Measurements from ENCODE around the gene PLCH1.

The PLCH1 gene

DNA sequence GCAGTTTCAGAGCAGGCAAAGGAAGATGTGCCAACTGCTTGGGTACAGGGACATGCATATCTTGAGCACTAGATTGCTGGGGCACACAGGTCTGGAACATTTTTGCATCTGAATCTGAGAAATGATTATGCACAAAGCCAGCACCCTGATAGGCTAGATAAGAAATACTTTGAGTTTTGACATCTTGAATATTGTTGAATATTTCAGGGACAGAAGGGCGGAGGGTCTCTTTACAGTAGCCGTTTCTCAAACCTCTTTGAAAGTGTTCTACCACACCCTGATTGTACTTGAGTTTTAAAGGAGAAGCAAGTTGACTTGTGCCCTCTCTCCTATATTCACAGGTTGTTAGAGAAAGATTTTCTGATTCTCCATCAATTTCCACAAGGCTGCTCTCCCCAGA, 263.3 kb downstream of the PLCH1 start:
- no peak for DNase-seq (ENCODE audit: low spot score)

GRCh38 chr3:155481089-155481488, 263.8 kb downstream of the PLCH1 start:
- no peak for DNase-seq (ENCODE audit: low spot score)

- no peak for DNase-seq (ENCODE audit: low spot score)
Observed at GRCh38 chr3:155465664-155466063, 279.2 kb downstream of the PLCH1 start.

GRCh38 chr3:155462672-155463071, 282.2 kb downstream of the PLCH1 start:
- DNase-seq (ENCODE audit: low spot score): no peak

DNA sequence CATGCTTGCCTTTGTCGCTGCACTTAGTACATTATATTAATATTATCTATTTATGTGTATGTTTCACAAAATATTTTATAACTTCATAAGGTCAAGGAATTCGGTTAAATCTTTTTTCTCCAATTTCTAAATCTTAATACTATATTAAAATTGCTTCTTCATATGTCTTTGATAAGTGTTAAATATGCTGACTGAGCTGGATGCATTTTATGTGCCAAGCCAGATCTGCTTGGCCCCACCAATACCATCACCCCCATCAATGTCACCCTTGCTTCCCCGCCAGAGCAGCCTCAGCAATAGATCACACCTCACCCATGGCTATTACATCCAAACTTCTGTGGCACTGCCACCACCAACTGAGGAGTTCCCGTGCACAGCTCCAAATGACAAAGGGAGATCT, 287.3 kb downstream of the PLCH1 start:
- no peak for DNase-seq (ENCODE audit: low spot score)

DNA sequence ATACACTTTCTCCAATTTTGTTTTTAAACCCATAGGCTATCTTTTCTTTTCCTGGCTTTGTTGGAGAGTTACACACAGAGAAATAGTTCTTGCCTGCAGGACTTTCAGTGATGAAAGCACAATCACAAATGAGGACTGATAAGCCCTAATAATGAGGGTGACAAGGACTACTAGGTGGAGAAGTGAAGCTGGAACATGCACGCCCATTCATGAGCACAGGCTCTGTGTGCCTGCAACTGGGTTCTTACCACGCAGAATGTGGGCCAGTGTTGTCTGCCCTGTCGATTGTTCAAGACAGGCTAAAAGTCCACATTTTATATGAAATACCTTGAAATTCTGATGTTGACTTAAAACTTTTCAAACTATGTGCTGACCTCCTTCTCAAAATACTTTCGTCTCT, 289.1 kb downstream of the PLCH1 start:
- DNase-seq (ENCODE audit: low spot score): no peak

DNA sequence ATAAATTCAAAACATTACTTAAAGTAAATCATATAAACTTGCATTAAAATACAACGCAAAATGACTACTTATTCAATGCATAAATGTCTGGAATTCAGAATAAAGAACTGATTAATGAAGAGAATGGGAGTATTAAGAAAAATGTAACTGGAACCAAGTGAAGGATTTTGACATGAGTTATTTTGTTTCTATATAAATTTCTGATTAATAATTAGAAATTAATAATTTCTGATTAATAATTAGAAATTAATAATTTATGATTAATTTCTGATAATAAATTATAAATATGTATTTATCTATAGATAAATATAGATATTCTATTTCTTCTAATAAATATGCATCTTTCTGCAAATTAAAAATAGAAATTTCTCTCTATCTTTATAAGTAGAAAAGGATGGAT, 291.4 kb downstream of the PLCH1 start:
- no peak for DNase-seq (ENCODE audit: low spot score)

DNA sequence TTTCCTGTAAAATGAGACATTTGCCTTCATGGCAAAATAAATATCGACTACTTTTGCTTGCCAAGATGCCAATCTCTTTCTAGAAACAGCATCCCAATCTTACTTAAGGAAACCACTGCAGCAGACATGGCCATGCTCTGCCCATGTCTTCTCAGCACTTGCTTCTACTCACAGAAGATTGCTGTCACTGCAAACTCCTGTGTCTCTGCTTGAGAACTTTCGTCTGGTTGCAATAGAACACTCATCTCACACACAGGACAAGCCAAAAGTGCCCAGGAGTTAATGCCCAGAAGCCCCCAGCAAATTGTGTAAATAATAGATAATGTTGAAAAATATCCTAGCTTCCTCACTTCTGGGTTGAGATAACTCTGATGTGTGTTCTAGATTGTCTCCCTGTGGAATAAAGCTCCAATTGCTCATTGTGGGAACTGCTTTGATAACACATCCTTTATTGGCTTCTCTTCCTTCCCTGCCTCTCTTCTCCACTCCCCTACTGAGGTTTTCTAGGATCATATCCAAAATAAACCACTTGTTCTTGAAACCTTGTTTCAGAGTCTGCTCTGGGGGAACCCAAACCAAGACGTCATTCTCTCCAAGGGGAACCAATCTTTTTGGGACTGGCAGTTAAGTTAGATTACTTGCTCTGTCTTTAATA, 295.1 kb downstream of the PLCH1 start:
- DNase-seq (ENCODE audit: low spot score): no peak

DNA sequence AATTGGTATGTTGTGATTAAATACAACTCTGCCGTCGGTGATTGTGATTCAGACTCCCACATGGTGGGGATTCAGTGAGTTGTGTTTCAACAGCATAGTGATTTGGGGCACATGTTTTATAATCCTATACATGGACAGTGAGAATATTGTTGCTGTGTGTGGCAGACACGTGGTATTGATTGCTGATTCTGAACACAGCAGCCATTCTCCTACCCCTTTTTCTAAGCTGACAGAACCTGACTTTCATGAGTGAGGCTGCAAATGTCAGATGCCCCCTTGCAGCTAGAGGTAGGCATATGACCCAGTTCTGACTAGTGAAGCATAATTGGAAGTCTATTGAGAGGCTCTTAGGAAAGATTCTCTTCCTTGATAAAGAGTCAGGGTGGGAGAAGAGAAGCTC, 296.3 kb downstream of the PLCH1 start:
- no peak for DNase-seq (ENCODE audit: low spot score)

DNA sequence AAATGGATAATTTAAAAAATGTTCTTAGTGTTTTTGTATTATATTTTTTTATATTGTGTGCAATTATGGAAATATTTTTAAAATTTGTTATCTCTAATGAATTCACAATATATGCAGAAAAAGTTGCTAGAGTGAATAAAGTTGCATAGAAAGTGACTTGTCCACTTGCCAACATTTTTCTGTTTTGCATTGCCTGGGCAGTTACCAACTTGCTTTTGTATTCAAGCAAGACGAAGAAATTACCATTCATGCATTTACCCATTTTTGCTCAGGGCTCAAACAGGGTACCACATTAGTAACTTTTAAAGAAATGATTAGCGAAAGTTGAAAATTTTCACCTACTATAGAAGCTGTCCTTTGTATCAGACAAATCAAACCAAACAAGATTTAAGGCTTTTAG, 298.5 kb downstream of the PLCH1 start:
- DNase-seq (ENCODE audit: low spot score): no peak

DNA sequence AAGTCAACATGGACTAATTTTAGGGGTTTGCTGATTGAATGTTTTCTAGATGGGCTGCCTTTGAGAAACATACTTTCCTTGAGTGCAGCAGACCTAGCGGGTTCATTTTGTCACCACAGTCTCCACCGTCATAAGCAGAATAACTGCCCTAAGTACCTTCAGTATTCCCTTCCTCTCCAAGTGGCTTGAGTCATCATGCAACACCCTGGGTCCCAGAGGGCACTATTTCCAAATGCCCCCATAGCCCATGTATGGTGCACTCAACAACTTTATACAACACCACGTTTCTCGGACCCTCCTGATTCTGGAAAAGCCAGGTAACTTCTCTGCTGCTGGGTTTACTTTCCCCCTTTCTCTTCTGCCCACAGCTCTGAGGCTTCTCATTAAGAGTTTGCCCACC, 300.1 kb downstream of the PLCH1 start:
- DNase-seq (ENCODE audit: low spot score): no peak

- DNase-seq (ENCODE audit: low spot score): no peak
Observed at GRCh38 chr3:155443815-155444214, 301.1 kb downstream of the PLCH1 start.

- DNase-seq (ENCODE audit: low spot score): no peak
Observed at GRCh38 chr3:155442072-155442471, 302.8 kb downstream of the PLCH1 start.

- DNase-seq (ENCODE audit: low spot score): no peak
Observed at GRCh38 chr3:155441506-155441905, 303.4 kb downstream of the PLCH1 start.

- DNase-seq (ENCODE audit: low spot score): no peak
Observed at GRCh38 chr3:155441026-155441425, 303.8 kb downstream of the PLCH1 start.

DNA sequence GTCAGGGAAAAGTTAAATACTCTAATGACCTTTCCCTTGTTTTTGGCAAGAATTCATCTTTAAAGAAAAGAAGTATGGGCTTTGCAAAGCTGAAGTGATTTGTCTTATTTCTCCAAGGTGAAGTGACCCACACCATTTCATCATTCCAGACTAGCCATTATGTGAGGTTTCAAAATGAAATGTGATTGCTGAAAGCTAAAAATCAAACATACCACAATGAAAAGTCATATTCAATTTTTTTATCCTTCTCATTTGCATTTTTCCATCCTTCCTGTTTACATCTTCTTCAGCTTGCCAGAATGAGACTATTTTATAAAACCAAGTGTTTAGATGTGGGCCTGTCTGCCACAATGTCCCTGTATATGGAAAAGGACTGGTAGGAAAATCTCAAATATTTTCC, 309.1 kb downstream of the PLCH1 start:
- DNase-seq (ENCODE audit: low spot score): no peak

- no peak for DNase-seq (ENCODE audit: low spot score)
Observed at GRCh38 chr3:155431856-155432570, 312.9 kb downstream of the PLCH1 start.

DNA sequence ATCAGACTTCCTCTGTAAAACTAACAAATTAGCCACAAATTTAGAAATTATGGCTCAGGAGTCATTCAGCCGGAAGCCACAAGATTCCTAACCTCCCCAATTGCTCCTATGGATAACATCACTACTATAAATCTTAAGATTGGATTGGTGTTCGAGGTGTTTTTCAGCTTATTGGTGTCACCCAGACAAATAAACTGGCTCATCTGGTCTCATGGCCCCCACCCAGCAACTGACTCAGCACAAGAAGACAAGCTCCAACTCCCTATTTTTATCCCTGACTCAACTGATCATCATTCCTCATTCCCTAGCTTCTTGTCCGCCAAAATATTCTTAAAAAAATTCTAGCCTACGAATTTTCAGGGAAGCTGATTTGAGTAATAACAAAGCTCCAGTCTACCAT, 316.3 kb downstream of the PLCH1 start:
- no peak for DNase-seq (ENCODE audit: low spot score)

GRCh38 chr3:155426524-155427230, 318.2 kb downstream of the PLCH1 start:
- no peak for DNase-seq (ENCODE audit: low spot score)

DNA sequence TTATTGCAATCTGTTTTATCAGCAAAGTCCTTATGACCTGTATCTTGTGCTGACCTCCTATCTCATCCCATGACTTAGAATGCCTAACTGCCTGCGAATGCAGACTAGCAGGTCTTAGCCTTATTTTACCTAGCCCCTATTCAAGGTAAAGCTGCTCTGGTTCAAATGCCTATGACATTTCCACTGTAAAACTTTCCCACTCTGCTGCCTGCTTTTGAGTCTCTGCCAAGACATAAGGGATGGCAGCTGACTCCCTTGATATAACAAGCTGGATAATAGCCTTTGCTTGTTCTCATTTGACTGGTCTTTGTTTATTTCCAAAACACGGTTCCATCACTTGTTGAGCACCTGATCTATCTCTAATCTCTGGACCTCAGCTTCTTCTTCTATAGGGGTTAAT, 319.5 kb downstream of the PLCH1 start:
- DNase-seq (ENCODE audit: low spot score): no peak

DNA sequence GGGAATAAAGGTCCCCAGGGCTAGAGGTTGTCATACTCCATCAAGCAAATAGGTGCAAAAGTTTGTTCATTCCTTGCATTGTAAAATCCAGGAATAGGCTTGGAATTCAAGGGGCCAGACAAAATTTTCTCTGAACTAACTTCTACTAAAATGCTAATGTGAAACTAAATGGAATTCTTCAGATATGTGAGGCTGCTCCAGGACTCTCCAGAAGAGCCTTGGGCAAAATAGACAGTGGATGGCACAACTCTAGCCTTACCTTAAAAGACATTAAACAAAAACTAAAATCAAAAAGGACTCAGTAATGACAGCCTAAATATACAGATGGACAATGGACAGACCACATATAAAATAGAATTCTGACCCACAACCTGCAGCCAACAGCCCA, 320.6 kb downstream of the PLCH1 start:
- no peak for DNase-seq (ENCODE audit: low spot score)

DNA sequence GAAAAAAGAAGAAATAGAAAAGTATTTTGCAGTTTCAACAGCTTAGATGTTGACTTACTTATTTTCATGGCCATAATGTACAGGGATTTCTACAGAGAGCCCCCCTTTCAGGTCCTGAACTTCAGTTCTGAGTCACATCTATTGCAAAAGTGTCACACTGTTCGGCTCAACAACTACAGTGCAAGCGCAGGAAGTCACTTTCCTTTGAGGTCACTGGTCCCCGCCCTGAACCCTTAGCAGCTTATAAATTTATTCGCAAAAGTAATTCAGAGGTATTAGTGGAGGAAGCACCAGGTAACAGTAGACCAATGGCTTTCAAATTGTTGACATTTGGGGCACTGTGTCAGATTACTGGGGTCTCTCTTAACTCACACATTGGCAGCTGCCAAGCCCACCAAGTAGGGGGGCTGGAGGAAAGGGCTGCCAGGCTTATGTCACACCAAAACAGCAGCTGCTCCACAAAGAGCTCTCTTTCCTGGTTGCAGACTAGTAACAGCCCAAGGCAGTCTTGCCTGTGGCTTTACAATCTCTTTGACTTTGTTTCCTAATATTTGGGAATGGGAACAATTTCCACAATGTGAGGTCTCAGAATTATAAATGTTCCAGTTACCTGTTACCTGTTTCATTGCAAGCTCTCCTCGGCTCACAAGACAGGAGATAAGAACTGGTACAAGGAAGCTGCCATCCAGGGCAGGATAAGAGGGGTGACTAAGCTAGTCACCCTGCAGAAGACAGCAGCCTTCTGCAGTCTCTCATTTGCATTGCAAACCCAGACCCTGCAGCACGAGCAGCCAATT, 321.1 kb downstream of the PLCH1 start:
- no peak for DNase-seq (ENCODE audit: low spot score)

Measured in CD4-positive, alpha-beta T cell treated with Interleukin-6 at 100 ng/mL for 8 hours (primary cell).